ENCODE results near the gene IWS1.

IWS1 gene

DNA sequence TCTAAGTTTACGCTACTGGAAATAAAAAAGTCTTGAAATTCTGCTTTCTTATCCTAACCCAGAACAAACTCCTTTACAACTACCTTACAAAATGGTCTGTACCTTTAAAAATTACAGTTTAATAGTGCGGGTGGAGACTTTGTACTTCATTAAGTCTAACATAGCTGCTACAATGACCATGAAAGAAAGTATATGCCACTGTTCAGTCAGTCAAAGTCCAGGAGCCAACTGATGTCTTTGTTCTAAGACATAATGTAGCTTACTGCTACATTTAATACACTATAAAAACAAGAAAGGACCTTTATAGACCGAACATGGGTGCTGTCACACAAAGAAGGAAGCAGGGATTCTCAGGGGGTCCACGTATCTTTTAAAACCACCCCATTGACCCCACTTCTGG is 36.0 kb downstream of the IWS1 start:
- no peak for DNase-seq (ENCODE audit: low read depth)

DNA sequence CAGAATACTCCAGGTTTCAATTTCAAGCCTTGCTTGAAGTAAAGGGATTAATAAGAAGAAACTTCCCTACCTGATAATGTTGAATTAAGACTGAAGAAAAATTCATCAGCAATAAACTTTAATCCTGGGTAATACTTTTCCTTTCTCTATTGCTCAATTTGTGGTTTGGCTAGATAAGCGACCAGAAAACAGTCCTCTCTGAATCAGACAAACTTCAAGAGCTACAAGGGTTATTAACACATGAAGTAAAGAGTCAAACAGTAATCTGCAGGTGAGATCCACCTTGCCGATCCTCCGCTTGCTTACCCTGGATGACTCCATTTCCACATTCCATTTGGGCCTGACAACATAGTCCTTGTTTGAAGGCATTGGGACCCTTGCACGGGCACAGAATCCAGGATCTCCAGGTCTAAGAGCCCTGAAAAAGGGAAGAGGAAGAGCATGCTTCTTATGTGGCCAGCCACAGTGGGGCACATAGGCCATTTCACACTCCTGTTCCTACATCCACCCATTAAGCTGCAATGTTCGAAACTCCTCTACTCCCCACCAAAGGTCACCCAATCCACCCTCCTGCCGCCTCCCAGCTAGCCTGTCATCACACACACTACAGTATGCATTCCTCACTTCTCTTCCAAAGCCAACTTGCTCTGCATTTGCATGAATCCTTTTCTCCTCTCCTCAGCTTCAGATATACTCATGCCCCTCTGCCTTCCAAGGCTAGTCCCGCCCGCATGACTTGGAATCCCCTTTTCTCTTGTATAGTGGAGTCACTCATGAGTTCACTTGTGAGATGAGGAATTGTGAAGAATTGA is 39.8 kb downstream of the IWS1 start:
- no peak for DNase-seq (ENCODE audit: low read depth)

DNA sequence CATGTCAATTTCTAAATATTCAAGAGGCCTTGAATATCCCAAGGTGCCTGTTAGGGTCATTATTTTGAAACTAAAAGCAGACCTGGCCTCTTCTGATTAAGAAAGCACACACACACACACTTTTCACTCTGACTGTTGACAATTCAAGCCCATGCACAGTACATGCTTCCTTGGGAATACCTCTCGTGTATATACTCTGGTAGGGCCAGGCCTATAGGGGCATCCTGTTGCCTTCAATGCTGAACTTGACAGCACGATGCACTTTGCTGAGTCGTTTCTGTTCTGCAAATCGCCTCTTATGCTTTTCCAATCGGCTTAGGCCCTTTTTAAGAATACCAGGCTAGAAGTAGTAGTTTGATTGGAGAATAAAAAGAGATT is 40.6 kb downstream of the IWS1 start:
- no peak for DNase-seq (ENCODE audit: low read depth)

DNA sequence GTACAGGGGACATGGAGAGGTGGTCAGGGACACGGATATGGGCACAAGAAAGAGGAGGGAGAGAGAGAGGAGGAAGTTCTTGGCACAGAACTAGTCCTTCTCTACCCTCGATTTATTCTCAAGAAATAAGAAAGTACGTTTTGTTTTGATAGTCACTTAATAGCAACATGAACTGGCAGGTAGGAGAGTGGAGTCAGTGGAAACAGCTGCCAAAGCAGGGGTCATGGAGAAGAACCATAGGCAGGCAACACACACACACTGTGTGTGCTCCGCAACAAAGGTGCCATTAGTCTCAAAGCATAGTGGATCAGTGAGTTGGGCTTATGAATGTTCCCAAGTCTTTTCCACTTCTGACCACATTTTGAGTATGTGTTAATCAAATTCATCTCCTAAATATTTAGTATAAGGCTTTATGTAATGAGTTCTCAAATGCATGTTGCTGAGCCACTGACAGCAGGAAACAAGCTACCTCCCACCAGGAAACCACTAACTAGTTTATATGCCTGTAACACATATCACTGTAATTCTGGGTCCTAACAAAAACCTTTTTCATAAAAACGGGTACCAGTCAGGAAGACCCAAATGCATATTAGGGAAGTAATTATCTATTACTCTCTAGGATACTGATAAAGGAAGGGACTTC is 41.1 kb downstream of the IWS1 start:
- DNase-seq (ENCODE audit: low read depth), result no peak

DNA sequence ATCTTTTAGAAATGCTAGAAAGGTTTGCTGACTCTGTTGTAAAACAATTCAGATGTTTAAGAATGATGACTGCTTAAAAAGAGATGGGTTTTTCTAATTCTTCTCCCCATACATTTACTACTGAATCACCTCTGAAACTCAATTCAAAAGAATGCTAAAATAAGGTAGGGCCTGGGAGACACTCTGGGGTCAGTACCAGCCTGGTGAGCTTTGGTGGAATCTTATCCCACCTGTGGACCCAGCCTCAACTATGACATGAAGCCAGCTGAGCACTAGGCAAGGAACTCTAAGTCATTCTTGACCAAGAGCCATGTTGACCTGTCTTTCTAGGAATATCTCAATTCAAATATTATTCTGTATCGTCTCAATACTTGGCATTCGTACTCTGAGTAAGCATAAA is 44.3 kb downstream of the IWS1 start:
- DNase-seq (ENCODE audit: low read depth), result no peak

DNA sequence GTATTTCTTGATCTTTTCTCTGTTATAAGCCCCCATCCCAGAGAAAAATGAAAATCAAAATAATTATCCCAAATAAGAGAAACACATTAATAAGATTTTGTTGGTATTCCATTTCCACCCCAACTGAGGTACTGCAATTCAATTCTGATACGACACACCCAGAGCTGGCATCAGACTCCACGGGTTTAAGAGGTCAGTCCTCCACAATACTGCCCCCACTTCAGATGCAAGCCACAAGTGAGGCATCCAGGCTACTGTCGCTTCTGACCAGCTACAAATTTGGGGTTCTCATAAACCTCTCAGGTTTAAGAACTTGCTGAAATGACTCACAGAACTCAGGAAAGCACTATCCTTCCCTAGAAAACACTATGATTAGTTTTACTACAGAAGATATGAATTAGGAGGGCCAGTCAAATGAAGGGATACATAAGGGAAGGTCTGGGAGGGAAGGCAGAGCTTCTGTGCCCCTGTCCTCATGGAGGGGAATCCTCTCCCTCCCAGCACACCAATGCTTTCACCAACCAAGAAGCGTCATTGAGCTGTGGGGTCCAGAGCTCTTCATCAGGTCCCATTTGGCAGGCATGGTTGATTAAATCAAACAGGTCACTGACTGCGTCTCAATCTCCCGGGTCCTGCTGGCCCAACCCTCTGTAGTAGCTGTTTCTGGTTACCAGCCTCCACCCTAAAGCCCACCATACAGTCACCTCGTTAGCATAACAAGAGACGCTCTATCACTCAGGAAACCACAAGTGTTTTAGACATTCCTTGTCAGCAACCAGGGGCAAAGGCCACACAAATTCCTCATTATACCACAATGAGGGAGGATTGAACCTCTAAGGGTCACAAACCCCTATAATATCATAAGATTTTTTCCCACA is 46.2 kb downstream of the IWS1 start:
- DNase-seq (ENCODE audit: low read depth), result no peak

DNA sequence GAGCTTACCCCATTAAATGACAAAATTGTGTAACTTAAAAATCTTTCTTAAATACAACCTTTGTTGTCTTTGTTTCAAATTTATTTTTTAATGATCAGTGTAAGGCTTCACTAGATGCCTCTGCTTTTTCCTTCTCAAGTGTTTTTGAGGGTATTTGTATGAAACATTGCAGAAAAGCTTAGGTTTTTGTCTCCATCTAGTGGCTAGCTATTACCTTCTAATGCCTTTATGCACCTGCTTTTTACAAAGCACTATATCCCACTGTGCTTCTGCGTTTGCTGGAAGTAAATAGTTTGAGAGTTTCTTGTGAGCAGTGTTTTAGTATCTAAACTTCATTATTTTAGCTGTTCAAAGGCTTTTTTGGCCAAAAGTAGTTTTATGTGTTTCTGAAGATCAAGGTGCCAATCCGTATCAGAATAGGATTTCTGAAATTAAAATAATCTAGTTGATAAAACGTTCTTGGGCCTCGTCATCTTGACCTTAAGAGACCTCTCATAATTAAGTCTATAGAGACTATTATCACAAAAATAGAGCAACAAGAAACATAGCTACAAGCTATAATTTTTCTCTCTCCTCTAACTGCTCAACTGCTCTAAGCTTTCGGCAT is 47.0 kb downstream of the IWS1 start:
- DNase-seq (ENCODE audit: low read depth), result no peak

DNA sequence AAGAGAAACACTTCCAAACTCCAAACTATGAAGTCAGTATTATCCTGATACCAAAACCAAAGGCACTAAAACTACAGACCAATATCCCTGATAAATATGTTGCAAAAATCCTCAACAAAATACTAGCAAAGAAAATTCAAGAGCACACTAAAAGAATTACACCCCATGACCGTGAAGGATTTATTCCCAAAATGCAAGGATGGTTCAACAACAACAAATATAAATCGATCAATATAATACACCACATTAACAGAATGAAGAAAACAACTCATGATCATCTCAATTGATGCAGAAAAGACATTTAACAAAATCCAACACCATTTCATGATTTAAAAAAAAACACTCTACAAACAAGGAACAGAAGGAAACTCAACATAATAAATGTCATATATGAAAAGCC is 50.5 kb downstream of the IWS1 start:
- no peak for DNase-seq (ENCODE audit: low read depth)

DNA sequence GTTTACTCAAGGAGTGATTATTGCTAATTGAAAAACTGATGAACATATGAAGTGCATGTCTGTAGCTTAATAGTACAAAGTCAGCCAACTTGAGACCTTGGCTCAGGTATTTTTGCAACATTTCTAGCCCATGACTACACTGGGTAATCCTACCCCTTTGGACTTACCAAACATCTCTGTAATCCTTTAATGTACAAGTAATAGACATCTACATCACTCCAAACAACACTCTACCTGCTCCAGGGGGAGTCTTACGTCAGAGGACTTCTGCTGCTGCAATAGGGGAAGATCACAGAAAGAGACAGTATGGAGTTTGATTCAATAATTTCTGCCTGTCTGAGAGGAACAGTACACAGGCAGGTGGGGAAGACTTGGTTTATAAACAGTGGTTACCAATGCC is 54.0 kb downstream of the IWS1 start:
- no peak for DNase-seq (ENCODE audit: low read depth)

DNA sequence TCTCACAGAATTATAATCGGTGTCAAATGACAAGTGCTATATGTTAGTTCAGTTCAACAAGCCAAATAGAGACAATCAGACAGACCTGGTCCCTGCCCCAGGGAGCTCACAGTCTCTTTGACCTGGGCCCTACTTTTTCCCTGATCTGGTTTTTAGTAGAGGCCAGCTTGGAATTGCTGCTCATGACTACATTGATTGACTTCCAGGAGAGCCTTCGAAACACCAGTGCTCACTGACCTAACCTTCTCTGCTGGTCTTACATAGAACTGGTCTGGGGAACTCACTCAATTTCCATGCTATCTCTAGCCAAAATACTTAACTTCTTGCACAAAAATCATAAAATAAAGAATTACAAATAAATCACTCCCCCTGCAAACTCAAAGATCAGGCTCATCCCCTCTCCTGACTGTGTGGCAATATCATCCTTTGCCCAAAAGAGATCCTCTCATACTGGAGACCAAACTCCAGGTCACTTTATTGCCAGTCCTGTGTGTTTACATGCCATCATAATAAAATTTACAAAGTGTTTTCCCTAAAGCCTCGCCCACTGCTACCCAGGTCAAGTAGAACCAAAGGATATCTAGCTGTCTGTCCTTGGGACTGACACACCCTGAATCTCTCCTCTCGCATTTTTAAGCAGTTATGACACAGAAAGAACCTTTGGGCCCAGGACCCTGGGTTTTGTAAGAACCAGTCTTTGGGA is 54.9 kb downstream of the IWS1 start:
- DNase-seq (ENCODE audit: low read depth), result no peak

DNA sequence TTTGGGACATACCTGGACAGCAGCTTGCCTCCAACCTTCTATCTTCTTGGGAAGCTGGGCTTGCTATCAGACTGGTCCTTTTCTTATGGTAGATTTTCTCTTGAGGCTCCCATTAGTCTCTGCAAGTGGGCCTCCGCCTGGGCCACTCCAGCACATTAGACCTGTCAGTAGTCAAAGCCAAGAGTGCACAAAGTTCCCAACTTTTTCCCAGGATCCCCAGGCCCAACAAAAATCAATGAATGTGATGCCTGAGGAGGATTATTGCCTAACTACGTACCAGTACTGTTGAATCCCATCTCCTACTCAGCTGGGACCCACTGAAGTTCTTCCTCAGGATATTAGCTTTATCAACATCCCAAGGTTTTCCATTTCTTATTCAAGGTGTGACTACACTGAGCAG is 56.3 kb downstream of the IWS1 start:
- no peak for DNase-seq (ENCODE audit: low read depth)

DNA sequence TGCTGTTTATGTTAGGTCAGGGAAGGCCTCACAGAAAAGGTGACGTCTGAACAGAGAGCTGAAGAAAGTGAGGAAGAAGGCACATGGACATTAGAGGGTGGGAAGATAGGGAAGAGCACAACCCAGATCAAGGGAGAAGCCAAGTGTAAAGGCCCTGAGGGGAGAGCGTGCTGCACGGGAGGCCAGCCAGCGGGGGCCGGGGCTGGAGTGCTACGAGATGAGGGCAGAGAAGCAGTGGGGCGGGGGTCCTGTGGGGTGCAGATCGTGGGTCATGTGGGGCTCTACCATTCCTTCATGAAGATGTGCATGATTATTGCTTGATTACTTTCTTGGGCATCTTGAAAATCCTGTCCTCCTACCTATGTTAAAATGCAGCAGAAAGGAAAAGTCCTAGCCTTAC is 57.2 kb downstream of the IWS1 start:
- no peak for DNase-seq (ENCODE audit: low read depth)

DNA sequence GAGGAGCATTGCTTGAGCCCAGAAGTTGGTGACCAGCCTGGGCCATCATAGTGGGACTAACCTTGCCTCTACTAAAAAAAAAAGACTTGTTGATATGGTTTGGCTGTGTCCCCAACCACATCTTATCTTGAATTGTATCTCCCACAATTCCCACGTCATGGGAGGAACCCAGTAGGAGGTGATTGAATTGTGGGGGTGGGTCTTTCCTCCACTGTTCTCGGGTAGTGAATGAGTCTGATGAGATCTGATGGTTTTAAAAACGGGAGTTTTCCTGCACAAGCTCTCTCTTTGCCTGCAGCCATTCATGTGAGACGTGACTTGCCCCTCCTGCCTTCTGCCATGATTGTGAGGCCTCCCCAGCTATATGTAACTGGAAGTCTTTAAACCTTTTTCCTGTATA is 61.0 kb downstream of the IWS1 start:
- no peak for DNase-seq (ENCODE audit: low read depth)

DNA sequence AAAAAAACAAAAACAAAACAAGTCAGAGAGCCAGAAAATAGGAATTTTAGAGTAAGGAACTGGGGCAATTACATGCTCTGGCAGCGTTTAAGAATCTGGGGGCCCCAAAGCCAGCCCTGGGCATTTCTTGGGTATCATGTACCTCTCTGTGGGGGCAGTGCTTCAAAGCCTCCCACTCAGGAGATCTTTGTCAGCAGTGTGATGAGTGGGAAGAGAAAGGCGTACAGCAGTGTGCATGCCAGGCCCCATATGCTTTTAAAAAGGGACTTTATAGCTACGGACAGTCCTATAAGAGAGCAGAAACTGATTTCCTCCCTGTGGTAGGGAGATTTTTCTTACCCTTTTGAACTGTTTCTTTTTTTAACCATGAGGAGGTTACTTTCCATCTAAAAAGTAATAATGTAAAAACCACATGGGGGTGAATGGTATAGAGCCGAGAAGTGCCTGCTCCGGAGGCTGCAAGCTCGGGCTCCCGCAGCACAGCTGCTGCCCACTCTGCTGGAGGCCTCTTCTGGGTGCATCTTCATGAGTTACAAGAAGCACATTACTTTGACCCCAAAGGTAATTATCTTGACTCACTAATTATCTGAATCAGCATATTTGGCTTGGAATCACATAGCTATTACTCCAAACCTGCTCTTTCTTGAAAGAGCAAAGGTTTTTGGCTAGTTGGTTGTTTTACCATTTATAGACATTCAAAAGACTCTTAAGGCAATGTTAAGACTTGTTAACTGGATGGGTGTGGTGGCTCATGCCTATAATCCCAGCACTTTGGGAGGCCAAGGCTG is 61.6 kb downstream of the IWS1 start:
- DNase-seq (ENCODE audit: low read depth), result no peak

DNA sequence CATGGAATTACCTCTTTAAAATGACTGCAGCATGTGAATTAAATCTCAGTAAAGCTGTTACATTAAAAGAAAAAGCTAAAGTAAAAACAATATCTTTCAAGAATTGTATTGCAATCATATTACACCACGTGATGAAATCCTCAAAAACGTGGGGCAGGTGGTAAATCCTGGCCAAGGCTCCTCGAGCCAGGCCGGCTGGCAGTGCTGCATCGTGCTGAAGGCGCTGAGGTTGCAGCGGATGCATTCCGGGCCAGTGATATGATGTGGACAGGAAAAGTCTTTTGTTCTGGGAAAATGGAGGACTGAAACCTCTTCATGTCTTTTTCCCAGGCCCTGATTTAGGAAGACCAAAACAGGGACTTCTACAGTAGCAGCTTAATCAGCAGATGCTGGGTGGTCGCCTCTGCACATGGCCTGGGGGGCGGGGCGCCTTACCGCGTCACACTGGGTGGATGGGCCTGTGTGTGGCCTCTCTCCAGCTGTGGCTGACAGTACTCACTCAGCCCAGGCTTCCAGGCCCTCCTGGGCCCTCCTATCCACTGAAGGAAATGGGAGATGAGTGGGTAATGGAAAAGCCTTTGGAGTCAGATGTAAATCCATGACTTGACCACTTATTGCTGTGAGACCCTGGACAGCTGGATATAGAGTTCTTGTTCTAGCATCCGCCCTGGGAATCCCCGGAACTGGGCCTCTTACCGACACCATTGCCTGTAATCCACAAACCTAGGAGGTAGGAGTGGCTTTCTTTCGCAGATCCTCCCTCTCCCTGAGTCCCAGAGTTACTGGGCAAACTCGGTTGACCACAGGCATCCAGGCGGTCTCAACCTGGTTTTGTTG is 62.9 kb downstream of the IWS1 start:
- no peak for DNase-seq (ENCODE audit: low read depth)

DNA sequence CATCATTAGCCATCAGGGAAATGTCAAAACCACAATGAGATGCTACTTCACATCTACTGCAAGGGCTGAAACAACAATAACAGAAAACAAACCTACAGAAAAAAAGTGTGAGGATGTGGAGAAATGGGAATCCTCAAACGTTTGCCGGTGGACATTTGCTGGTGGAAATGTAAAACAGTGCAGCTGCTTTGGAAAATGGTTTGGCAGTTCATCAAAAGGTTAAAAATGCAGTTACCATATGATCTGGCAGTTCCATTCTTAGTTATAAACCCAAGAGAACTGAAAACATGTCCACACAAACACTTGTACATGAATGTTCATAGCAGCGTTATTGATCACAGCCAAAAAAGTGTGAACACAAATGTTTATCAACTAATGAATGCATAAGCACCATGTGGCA is 63.8 kb downstream of the IWS1 start:
- no peak for DNase-seq (ENCODE audit: low read depth)

DNA sequence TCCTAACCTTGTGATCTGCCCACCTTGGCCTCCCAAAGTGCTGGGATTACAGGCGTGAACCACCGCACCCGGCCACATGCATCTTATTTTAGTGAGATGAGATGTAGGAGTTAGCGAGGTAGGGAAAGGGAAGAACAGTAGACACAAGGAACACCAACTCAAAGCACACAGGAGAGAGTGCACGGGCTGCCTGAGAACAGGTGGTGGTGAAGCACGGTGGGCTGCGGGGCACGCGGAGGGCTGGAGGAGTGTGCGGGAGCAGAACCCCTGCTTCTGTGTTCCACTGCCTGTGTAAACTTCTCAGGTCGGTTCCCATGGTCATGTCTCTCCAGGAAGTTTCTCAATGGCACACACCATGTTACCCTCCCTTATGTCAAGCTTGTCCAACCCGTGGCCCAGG is 69.3 kb downstream of the IWS1 start:
- no peak for DNase-seq (ENCODE audit: low read depth)

DNA sequence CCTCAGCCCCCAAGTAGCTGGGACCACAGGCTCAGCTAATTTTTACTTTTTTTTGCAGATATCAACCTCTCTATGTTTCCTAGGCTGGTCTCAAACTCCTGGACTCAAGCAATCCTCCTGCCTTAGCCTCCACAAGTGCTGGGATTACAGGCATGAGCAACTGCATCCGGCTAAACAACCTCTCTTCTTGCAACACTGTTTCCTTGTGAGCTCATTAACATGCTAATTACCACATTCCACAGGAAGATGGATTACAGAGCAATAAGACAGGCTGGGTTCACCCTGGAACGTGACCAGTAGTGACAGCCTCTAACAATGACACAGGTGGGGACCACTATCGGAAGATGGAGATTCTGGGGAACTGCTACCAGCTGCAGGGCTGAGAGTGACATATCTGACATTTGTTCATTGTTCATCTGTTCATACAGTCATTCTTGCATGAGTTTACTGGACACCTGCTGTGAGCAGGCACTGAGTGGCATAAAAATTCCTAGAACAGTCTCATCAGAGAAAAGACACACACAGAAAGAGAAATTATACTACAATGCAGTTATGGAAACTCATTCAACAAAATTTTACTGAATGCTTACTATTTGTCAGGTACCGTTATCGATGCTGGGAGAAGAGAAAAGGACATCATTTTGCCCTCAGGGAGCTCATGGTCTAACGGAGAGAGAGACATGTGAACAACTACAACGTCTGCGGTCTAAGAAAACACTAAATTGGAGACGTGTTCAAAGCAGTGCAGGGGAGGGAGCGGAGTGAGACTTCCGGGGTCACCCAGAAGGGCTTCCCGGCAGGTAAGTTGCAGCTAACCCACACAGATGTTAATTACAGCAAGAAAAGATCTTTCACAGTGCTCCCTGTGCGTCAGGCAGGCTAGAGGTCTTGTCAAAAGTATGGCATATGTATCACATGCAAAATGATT is 70.5 kb downstream of the IWS1 start:
- no peak for DNase-seq (ENCODE audit: low read depth)
